ENCODE results near the gene LAMA1. TPM values are rescaled to one million over a fixed set of nuclear protein-coding genes. Genes with fewer than 3 reads are reported as not detected.

LAMA1 gene
- total RNA-seq, 5 donors from 2014 or later (not counting 1 experiment from before 2014, with no cell fraction given) = 0.09 to 0.43 (median 0.09) TPM; not detected in 2

- WGBS (ENCODE audit: insufficient coverage) = 93% methylated on average over 5 of the region's 8 CpGs
- ATAC-seq (replicated peaks in 1 of 4) = no peak
- no peaks in the 10 kb centered on the region for H3K36me3 Mint-ChIP-seq
- Histone ChIP-seq H3K4me3 (ENCODE audit: control insufficient read depth in 1 of 2, extremely low read depth in 1 of 2, low read length in 1 of 2) (no peak overlapping the region), H3K27ac (ENCODE audit: low read length) (no peak overlapping the region), H3K9me3 (no peaks in the 10 kb centered on the region), H3K4me1 (ENCODE audit: control insufficient read depth in 1 of 2, extremely low read depth in 1 of 2, insufficient read depth in 2 of 2, low read length in 2 of 2) (no peaks in the 10 kb centered on the region), H3K27me3 (replicated peaks in 1 of 2; ENCODE audit: control insufficient read depth in 2 of 2, extremely low read depth in 1 of 2, insufficient read depth in 2 of 2, low read length in 1 of 2) (no peaks in the 10 kb centered on the region), H3K36me3 (ENCODE audit: control insufficient read depth in 2 of 2, extremely low read depth in 1 of 2, insufficient read depth in 1 of 2, low read length in 1 of 2) (no peaks in the 10 kb centered on the region)
- DNase-seq = no peak
- ChIA-PET CTCF (no interaction called here), POLR2A (no interaction called here)
- peaks cover 0 to 4% (median 0%) of the 10 kb centered on the region in 3 donors for H3K9me3 Mint-ChIP-seq
- no peak overlapping the region for H3K27ac Mint-ChIP-seq
- H3K4me1 Mint-ChIP-seq = no peaks in the 10 kb centered on the region
- no peaks in the 10 kb centered on the region for H3K27me3 Mint-ChIP-seq
- no peak overlapping the region for H3K4me3 Mint-ChIP-seq
Measured at GRCh38 chr18:7072593-7072992, 45.0 kb downstream of the LAMA1 start.

- H3K36me3 Mint-ChIP-seq = no peaks in the 10 kb centered on the region
- DNase-seq (no peak), ATAC-seq (replicated peaks in 1 of 4) (no peak)
- ChIA-PET CTCF (no interaction called here), POLR2A (no interaction called here)
- no peak overlapping the region for H3K4me3 ChIP-seq (ENCODE audit: control insufficient read depth in 1 of 2, extremely low read depth in 1 of 2, low read length in 1 of 2)
- WGBS (ENCODE audit: insufficient coverage) = 80% methylated on average over 2 of the region's 2 CpGs
- no peaks in the 10 kb centered on the region for H3K27me3 ChIP-seq (replicated peaks in 1 of 2; ENCODE audit: control insufficient read depth in 2 of 2, extremely low read depth in 1 of 2, insufficient read depth in 2 of 2, low read length in 1 of 2)
- no peaks in the 10 kb centered on the region for H3K36me3 ChIP-seq (ENCODE audit: control insufficient read depth in 2 of 2, extremely low read depth in 1 of 2, insufficient read depth in 1 of 2, low read length in 1 of 2)
- H3K4me3 Mint-ChIP-seq = no peak overlapping the region
- no peak overlapping the region for H3K27ac Mint-ChIP-seq
- no peaks in the 10 kb centered on the region for H3K4me1 Mint-ChIP-seq
- no peaks in the 10 kb centered on the region for H3K4me1 ChIP-seq (ENCODE audit: control insufficient read depth in 1 of 2, extremely low read depth in 1 of 2, insufficient read depth in 2 of 2, low read length in 2 of 2)
- no peaks in the 10 kb centered on the region for H3K9me3 ChIP-seq
- H3K9me3 Mint-ChIP-seq = peaks cover 0 to 4% (median 0%) of the 10 kb centered on the region in 3 donors
- H3K27me3 Mint-ChIP-seq = no peaks in the 10 kb centered on the region
- H3K27ac ChIP-seq (ENCODE audit: low read length) = no peak overlapping the region
Measured at GRCh38 chr18:7071600-7071999, 46.0 kb downstream of the LAMA1 start.

- no peak for DNase-seq
- no peaks in the 10 kb centered on the region for H3K36me3 Mint-ChIP-seq
- no peak overlapping the region for H3K27ac Mint-ChIP-seq
Measured at GRCh38 chr18:7070466-7070865, 47.1 kb downstream of the LAMA1 start.

GRCh38 chr18:7068871-7069590 lies 48.6 kb downstream of the LAMA1 start:
- Histone ChIP-seq H3K4me1 (ENCODE audit: control insufficient read depth in 1 of 2, extremely low read depth in 1 of 2, insufficient read depth in 2 of 2, low read length in 2 of 2) (no peaks in the 10 kb centered on the region), H3K27ac (ENCODE audit: low read length) (no peak overlapping the region), H3K9me3 (no peaks in the 10 kb centered on the region), H3K36me3 (ENCODE audit: control insufficient read depth in 2 of 2, extremely low read depth in 1 of 2, insufficient read depth in 1 of 2, low read length in 1 of 2) (no peaks in the 10 kb centered on the region), H3K4me3 (ENCODE audit: control insufficient read depth in 1 of 2, extremely low read depth in 1 of 2, low read length in 1 of 2) (no peak overlapping the region), H3K27me3 (replicated peaks in 1 of 2; ENCODE audit: control insufficient read depth in 2 of 2, extremely low read depth in 1 of 2, insufficient read depth in 2 of 2, low read length in 1 of 2) (no peaks in the 10 kb centered on the region)
- Mint-ChIP-seq H3K36me3 (no peaks in the 10 kb centered on the region), H3K4me1 (no peaks in the 10 kb centered on the region), H3K27me3 (no peaks in the 10 kb centered on the region), H3K27ac (no peak overlapping the region), H3K4me3 (no peak overlapping the region), H3K9me3 (peaks cover 0 to 4% (median 0%) of the 10 kb centered on the region in 3 donors)
- 88% methylated on average over 5 of the region's 9 CpGs for WGBS (ENCODE audit: insufficient coverage)
- DNase-seq (no peak), ATAC-seq (replicated peaks in 1 of 4) (no peak)
- ChIA-PET POLR2A (interaction anchor here in 1 of 2 donors (0.5 kb wide), 1 partner anchor 13 kb away, joined by 4 read pairs; no protein-coding TSS in a partner anchor), CTCF (no interaction called here)

More at GRCh38 chr18:7070466-7070865, 47.1 kb downstream of the LAMA1 start:
- Histone ChIP-seq H3K9me3 (no peaks in the 10 kb centered on the region), H3K4me3 (ENCODE audit: control insufficient read depth in 1 of 2, extremely low read depth in 1 of 2, low read length in 1 of 2) (no peak overlapping the region), H3K4me1 (ENCODE audit: control insufficient read depth in 1 of 2, extremely low read depth in 1 of 2, insufficient read depth in 2 of 2, low read length in 2 of 2) (no peaks in the 10 kb centered on the region), H3K36me3 (ENCODE audit: control insufficient read depth in 2 of 2, extremely low read depth in 1 of 2, insufficient read depth in 1 of 2, low read length in 1 of 2) (no peaks in the 10 kb centered on the region), H3K27ac (ENCODE audit: low read length) (no peak overlapping the region), H3K27me3 (replicated peaks in 1 of 2; ENCODE audit: control insufficient read depth in 2 of 2, extremely low read depth in 1 of 2, insufficient read depth in 2 of 2, low read length in 1 of 2) (no peaks in the 10 kb centered on the region)
- Mint-ChIP-seq H3K9me3 (peaks cover 0 to 4% (median 0%) of the 10 kb centered on the region in 3 donors), H3K4me1 (no peaks in the 10 kb centered on the region), H3K4me3 (no peak overlapping the region), H3K27me3 (no peaks in the 10 kb centered on the region)
- POLR2A ChIA-PET = no interaction called here
- CTCF ChIA-PET = no interaction called here
- no CpG with 5 or more reads among the region's 2 CpGs for WGBS (ENCODE audit: insufficient coverage)
- ATAC-seq (replicated peaks in 1 of 4) = no peak

- no peak overlapping the region for H3K27ac ChIP-seq (ENCODE audit: low read length)
- no peaks in the 10 kb centered on the region for H3K27me3 Mint-ChIP-seq
- no peaks in the 10 kb centered on the region for H3K9me3 Mint-ChIP-seq
- no peak overlapping the region for H3K4me3 ChIP-seq (ENCODE audit: control insufficient read depth in 1 of 2, extremely low read depth in 1 of 2, low read length in 1 of 2)
- 60% methylated on average over 1 of the region's 4 CpGs for WGBS (ENCODE audit: insufficient coverage)
- H3K4me1 Mint-ChIP-seq = no peaks in the 10 kb centered on the region
- no peak overlapping the region for H3K4me3 Mint-ChIP-seq
- DNase-seq (no peak), ATAC-seq (replicated peaks in 1 of 4) (no peak)
- ChIA-PET POLR2A (no interaction called here), CTCF (no interaction called here)
- H3K27me3 ChIP-seq (replicated peaks in 1 of 2; ENCODE audit: control insufficient read depth in 2 of 2, extremely low read depth in 1 of 2, insufficient read depth in 2 of 2, low read length in 1 of 2) = no peaks in the 10 kb centered on the region
- H3K9me3 ChIP-seq = no peaks in the 10 kb centered on the region
- H3K36me3 Mint-ChIP-seq = no peaks in the 10 kb centered on the region
- no peaks in the 10 kb centered on the region for H3K4me1 ChIP-seq (ENCODE audit: control insufficient read depth in 1 of 2, extremely low read depth in 1 of 2, insufficient read depth in 2 of 2, low read length in 2 of 2)
- H3K36me3 ChIP-seq (ENCODE audit: control insufficient read depth in 2 of 2, extremely low read depth in 1 of 2, insufficient read depth in 1 of 2, low read length in 1 of 2) = no peaks in the 10 kb centered on the region
- H3K27ac Mint-ChIP-seq = no peak overlapping the region
Measured at GRCh38 chr18:7066965-7067555, 50.5 kb downstream of the LAMA1 start.

- no peaks in the 10 kb centered on the region for H3K9me3 Mint-ChIP-seq
- H3K4me1 ChIP-seq (ENCODE audit: control insufficient read depth in 1 of 2, extremely low read depth in 1 of 2, insufficient read depth in 2 of 2, low read length in 2 of 2) = no peaks in the 10 kb centered on the region
- H3K27ac ChIP-seq (ENCODE audit: low read length) = no peak overlapping the region
- no peaks in the 10 kb centered on the region for H3K27me3 ChIP-seq (replicated peaks in 1 of 2; ENCODE audit: control insufficient read depth in 2 of 2, extremely low read depth in 1 of 2, insufficient read depth in 2 of 2, low read length in 1 of 2)
- WGBS (ENCODE audit: insufficient coverage) = 88% methylated on average over 3 of the region's 5 CpGs
- H3K36me3 ChIP-seq (ENCODE audit: control insufficient read depth in 2 of 2, extremely low read depth in 1 of 2, insufficient read depth in 1 of 2, low read length in 1 of 2) = no peaks in the 10 kb centered on the region
- ATAC-seq (replicated peaks in 1 of 4) (no peak), DNase-seq (no peak)
- no peaks in the 10 kb centered on the region for H3K36me3 Mint-ChIP-seq
- H3K4me3 ChIP-seq (ENCODE audit: control insufficient read depth in 1 of 2, extremely low read depth in 1 of 2, low read length in 1 of 2) = no peak overlapping the region
- CTCF ChIA-PET = no interaction called here
- peaks cover 0 to 4% of the 10 kb centered on the region in 2 donors for H3K27me3 Mint-ChIP-seq
- no peaks in the 10 kb centered on the region for H3K9me3 ChIP-seq
- H3K4me1 Mint-ChIP-seq = no peaks in the 10 kb centered on the region
- POLR2A ChIA-PET = interaction anchor here in 1 of 2 donors (0.6 kb wide), 1 partner anchor 1287 kb away, joined by 6 read pairs; no protein-coding TSS in a partner anchor
- H3K4me3 Mint-ChIP-seq = no peak overlapping the region
- no peak overlapping the region for H3K27ac Mint-ChIP-seq
Measured at GRCh38 chr18:7065736-7066135, 51.9 kb downstream of the LAMA1 start.
